HepG2 (cell line): ENCODE data around the gene ABHD4. TPM values are rescaled to one million over a fixed set of nuclear protein-coding genes. Genes with fewer than 3 reads are reported as not detected.

Experiments
- AGO2 ChIP-seq: fragments of 200-400 bp; formaldehyde crosslinking; optimal IDR thresholded peaks from 2 replicates; pipeline ENCODE3; 2017; ENCODE audit warnings: mild to moderate bottlenecking, low read depth, low read length, moderate library complexity
- DZIP1 ChIP-seq: sonication (generic); formaldehyde crosslinking; IDR thresholded peaks from 2 replicates; pipeline ENCODE4 v1.5.0; 2020; ENCODE audit warnings: mild to moderate bottlenecking, missing genetic modification reagents
- FOSL1 ChIP-seq: sonication (generic); formaldehyde crosslinking; IDR thresholded peaks from 2 replicates; pipeline ENCODE4 v1.9.0; 2021; ENCODE audit warnings: missing genetic modification reagents, borderline replicate concordance
- FOXO4 ChIP-seq: sonication (generic); formaldehyde crosslinking; conservative IDR thresholded peaks from 2 replicates; pipeline ENCODE4 v1.8.1; 2023; ENCODE audit warnings: missing genetic modification reagents
- HCFC1 ChIP-seq: fragments of 150-350 bp; IDR thresholded peaks from 2 replicates; pipeline ENCODE4 v1.6.1; 2014; ENCODE audit warnings: low read depth, low read length
- KLF11 ChIP-seq: IDR thresholded peaks from 2 replicates; pipeline ENCODE4 v1.6.1; 2016; ENCODE audit warnings: missing compliant biosample characterization
- MAFG ChIP-seq: sonication (generic); formaldehyde crosslinking; IDR thresholded peaks from 2 replicates; pipeline ENCODE4 v1.5.1; 2020; ENCODE audit warnings: mild to moderate bottlenecking, missing genetic modification reagents
- NFE2L1 ChIP-seq: sonication (generic); formaldehyde crosslinking; IDR thresholded peaks from 2 replicates; pipeline ENCODE4 v1.4.0; 2020; ENCODE audit warnings: missing genetic modification reagents, mild to moderate bottlenecking, borderline replicate concordance
- REL ChIP-seq: sonication (generic); formaldehyde crosslinking; conservative IDR thresholded peaks from 2 replicates; pipeline ENCODE4 v1.8.0; 2022; ENCODE audit warnings: mild to moderate bottlenecking, missing genetic modification reagents, moderate library complexity
- SIN3B ChIP-seq: fragments of 150-350 bp; IDR thresholded peaks from 2 replicates; pipeline ENCODE4 v1.6.1; 2014; ENCODE audit warnings: low read length
- SMAD1 ChIP-seq: sonication (generic); formaldehyde crosslinking; IDR thresholded peaks from 2 replicates; pipeline ENCODE4 v1.4.0; 2020; ENCODE audit warnings: missing genetic modification reagents, low read depth, mild to moderate bottlenecking, borderline replicate concordance
- SOX6 ChIP-seq, 2 experiments: fragments of 450-650 bp in 1 of 2; sonication (generic) in 1 of 2; formaldehyde crosslinking in 1 of 2; IDR thresholded peaks; 2 replicates each; pipeline versions ENCODE4 v1.4.0 to v1.6.1; 2017 to 2020; ENCODE audit warnings: antibody characterized with exemption in 1 of 2, mild to moderate bottlenecking in 1 of 2, missing genetic modification reagents in 1 of 2
- U2AF1 ChIP-seq: fragments of 200-400 bp; formaldehyde crosslinking; optimal IDR thresholded peaks from 2 replicates; pipeline ENCODE3; 2017; ENCODE audit warnings: mild to moderate bottlenecking, low read depth, low read length
- ZHX1 ChIP-seq: sonication (generic); formaldehyde crosslinking; IDR thresholded peaks from 2 replicates; pipeline ENCODE4 v1.8.1; 2022; ENCODE audit warnings: low read depth, mild to moderate bottlenecking, missing genetic modification reagents
- ZNF232 ChIP-seq: sonication (generic); formaldehyde crosslinking; IDR thresholded peaks from 2 replicates; pipeline ENCODE4 v1.4.0; 2020; ENCODE audit warnings: missing genetic modification reagents, borderline replicate concordance
- ZNF367 ChIP-seq: sonication (generic); formaldehyde crosslinking; IDR thresholded peaks from 2 replicates; pipeline ENCODE4 v1.4.0; 2020; ENCODE audit warnings: missing genetic modification reagents, borderline replicate concordance
- ZNF570 ChIP-seq: sonication (generic); formaldehyde crosslinking; IDR thresholded peaks from 2 replicates; pipeline ENCODE4 v1.4.0; 2020; ENCODE audit warnings: mild to moderate bottlenecking, missing genetic modification reagents, borderline replicate concordance
- ZNF75D ChIP-seq: sonication (generic); formaldehyde crosslinking; IDR thresholded peaks from 2 replicates; pipeline ENCODE4 v1.8.1; 2023; ENCODE audit warnings: missing genetic modification reagents, mild to moderate bottlenecking, borderline replicate concordance
- ZSCAN31 ChIP-seq: sonication (generic); formaldehyde crosslinking; IDR thresholded peaks from 2 replicates; pipeline ENCODE4 v1.5.0; 2020; ENCODE audit warnings: low read depth, mild to moderate bottlenecking, missing genetic modification reagents
- polyA plus RNA-seq, 8 experiments: library from polyadenylated mRNA; depleted of rRNA in 3 of 8; stranded (reverse) in 7 of 8; unstranded in 1 of 8; fragments of >200 nt; fragmentation: Illumina TruSeq in 4 of 8; extraction: Trizol in 4 of 8; gene quantifications; 2 replicates each; pipeline versions ENCODE4 v1.2.1 to v1.2.3, GENCODE V29; 2011 to 2016; ENCODE audit warnings: low read depth in 4 of 8, missing spikeins in 1 of 8, mixed read lengths in 1 of 8; ENCODE audit not compliant: insufficient read depth in 1 of 8
- total RNA-seq, 5 experiments: library from RNA; depleted of rRNA; stranded (reverse); fragments of >200 nt; fragmentation: Illumina TruSeq; extraction: Trizol; gene quantifications; 2 replicates each; pipeline ENCODE4 v1.2.3, GENCODE V29; 2016; ENCODE audit warnings: low read depth in 1 of 5
- TF ChIP-seq, protein P1 (sequence below): sonication (generic); formaldehyde crosslinking; IDR thresholded peaks from 2 replicates; pipeline ENCODE4 v1.9.0; 2022; ENCODE audit warnings: low read depth, missing genetic modification reagents

Gene ABHD4
- total and polyA plus RNA-seq, 2 of the 13 experiments (the other 11 are each of a cell fraction or from before 2014, with no cell fraction given): 16.1 to 47.5 TPM

DNA sequence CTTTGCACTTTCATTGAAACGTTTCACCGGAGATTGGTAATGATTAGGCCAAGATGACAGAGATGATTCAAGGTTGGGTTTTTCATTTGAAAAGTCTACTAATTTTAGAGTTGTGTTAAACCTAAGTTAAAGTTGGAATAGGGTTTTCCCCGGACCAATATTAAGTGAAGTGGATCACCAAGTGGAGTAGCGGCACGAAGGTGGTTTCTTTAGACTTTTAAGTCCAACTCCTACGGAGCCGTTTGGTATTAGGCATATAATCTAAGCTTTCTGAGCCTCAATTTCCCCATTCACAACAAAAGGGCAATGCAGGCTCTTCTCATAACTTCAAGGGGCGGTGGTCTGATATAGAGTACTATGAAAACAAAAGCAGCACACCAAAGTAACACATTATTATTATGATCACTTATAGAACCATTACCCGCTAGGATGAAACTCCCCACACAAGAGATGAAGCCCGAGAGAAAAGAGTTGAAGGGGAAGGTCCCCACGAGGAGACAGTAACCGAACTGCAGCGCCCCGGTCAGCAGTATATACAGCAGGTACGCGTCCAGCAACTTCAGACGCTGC lies 9.5 kb upstream of the ABHD4 start (continued):
- TF ChIP-seq DZIP1 (0 out of 2 replicates have a peak, but pooled peaks have one; percentile 7), REL (CRISPR knock-in tag) (peak; percentile 72; the same call in 1 of the 2 replicates), KLF11 (CRISPR knock-in tag) (no peak), MAFG (CRISPR knock-in tag) (no peak), FOSL1 (0 out of 2 replicates have a peak, but pooled peaks have one; percentile 21), U2AF1 (no peak), SMAD1 (no peak), SOX6 (IDR thresholded peaks at IDR 0.05) (no peak), SOX6 (CRISPR knock-in tag; IDR thresholded peaks at IDR 0.05) (no peak), FOXO4 (CRISPR knock-in tag) (0 out of 2 replicates have a peak, but pooled peaks have one; percentile 12), ZSCAN31 (CRISPR knock-in tag) (no peak), SIN3B (0 out of 2 replicates have a peak, but pooled peaks have one; percentile 5), NFE2L1 (CRISPR knock-in tag) (no peak), AGO2 (peak; percentile 14), ZNF75D (CRISPR knock-in tag) (no peak), ZNF232 (CRISPR knock-in tag) (0 out of 2 replicates have a peak, but pooled peaks have one; percentile 79), ZHX1 (0 out of 2 replicates have a peak, but pooled peaks have one; percentile 11), ZNF570 (CRISPR knock-in tag) (0 out of 2 replicates have a peak, but pooled peaks have one; percentile 18), HCFC1 (no peak), ZNF367 (CRISPR knock-in tag) (0 out of 2 replicates have a peak, but pooled peaks have one; percentile 18)
- TF ChIP-seq, protein P1, sequence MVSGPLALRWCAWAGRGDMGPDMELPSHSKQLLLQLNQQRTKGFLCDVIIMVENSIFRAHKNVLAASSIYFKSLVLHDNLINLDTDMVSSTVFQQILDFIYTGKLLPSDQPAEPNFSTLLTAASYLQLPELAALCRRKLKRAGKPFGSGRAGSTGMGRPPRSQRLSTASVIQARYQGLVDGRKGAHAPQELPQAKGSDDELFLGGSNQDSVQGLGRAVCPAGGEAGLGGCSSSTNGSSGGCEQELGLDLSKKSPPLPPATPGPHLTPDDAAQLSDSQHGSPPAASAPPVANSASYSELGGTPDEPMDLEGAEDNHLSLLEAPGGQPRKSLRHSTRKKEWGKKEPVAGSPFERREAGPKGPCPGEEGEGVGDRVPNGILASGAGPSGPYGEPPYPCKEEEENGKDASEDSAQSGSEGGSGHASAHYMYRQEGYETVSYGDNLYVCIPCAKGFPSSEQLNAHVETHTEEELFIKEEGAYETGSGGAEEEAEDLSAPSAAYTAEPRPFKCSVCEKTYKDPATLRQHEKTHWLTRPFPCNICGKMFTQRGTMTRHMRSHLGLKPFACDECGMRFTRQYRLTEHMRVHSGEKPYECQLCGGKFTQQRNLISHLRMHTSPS (CRISPR knock-in tag): no peak
